H1 (cell line): ENCODE data around the gene CHST11. TPM values are rescaled to one million over a fixed set of nuclear protein-coding genes. Genes with fewer than 3 reads are reported as not detected.

Source experiments
- JUND ChIP-seq: IDR thresholded peaks from 2 replicates; pipeline ENCODE4 v1.6.1; 2011; ENCODE audit warnings: mild to moderate bottlenecking, improper control_type of control experiment, low read length
- RAD21 ChIP-seq, 2 experiments: IDR thresholded peaks in 1 of 2; conservative IDR thresholded peaks in 1 of 2; 2 replicates each; pipeline ENCODE4 v1.6.1; 2011; ENCODE audit warnings: low read depth in 2 of 2, low read length in 2 of 2, improper control_type of control experiment in 1 of 2, inconsistent platforms in 1 of 2, mild to moderate bottlenecking in 1 of 2, moderate library complexity in 1 of 2
- RBBP5 ChIP-seq: IDR thresholded peaks from 2 replicates; pipeline ENCODE4 v1.7.1; 2012; ENCODE audit warnings: low read depth, mild to moderate bottlenecking, inconsistent platforms, low read length, moderate library complexity, borderline replicate concordance
- RXRA ChIP-seq: IDR thresholded peaks from 2 replicates; pipeline ENCODE4 v1.6.1; 2011; ENCODE audit warnings: low read depth, mild to moderate bottlenecking, low read length, moderate library complexity; ENCODE audit not compliant: insufficient read depth
- polyA plus RNA-seq, 7 experiments: library from polyadenylated mRNA; depleted of rRNA in 3 of 7; stranded (reverse) in 5 of 7; unstranded in 2 of 7; fragments of >200 nt in 5 of 7; fragments of 200-250 nt in 2 of 7; gene quantifications; 1 replicate in 5 of 7; 2 replicates in 1 of 7; 4 replicates in 1 of 7; pipeline versions ENCODE4 v1.2.1 to v1.2.3, GENCODE V29; 2011 to 2013; ENCODE audit warnings: missing spikeins in 2 of 7, mixed read lengths in 2 of 7
- total RNA-seq: library from RNA; stranded (reverse); fragmentation: NEBNext Ultra II Directional; extraction: Animal tissue kit (Norgen Biotek cat#: 25700); gene quantifications from 2 replicates; pipeline ENCODE4 v1.2.1, GENCODE V29; 2021

CHST11 gene
- total and polyA plus RNA-seq, 2 of the 8 experiments (the other 6 are each of a cell fraction or from before 2014, with no cell fraction given), result 14.4 to 20.8 TPM

- TF ChIP-seq JUND (no peak), RAD21 (IDR thresholded peaks at IDR 0.05 in 1 of 2, conservative IDR thresholded peaks at IDR 0.05 in 1 of 2; ENCODE audit: low read depth in 2 of 2, low read length in 2 of 2) (no peak), RXRA (no peak), RBBP5 (no peak)
Observed at GRCh38 chr12:104421343-104421742, 35.4 kb upstream of the CHST11 start (continued).
